Measurements from ENCODE around the gene ZNF8.

Gene ZNF8

DNA sequence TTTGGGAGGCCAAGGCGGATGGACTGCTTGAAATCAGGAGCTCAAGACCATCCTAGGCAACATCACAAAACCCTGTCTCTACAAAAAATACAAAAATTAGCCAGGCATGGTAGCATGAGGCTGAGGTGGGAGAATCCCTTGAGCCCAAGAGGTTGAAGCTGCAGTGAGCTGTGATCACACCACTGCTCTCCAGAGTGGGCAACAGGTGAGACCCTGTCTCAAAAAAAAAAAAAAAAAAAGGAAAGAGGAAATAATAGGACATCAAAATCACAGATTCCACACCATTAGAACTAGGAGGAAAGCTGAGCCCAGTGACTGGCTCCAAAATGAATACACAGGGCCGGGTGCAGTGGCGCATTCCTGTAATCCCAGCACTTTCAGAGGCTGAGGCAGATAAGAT is 3.2 kb upstream of the ZNF8 start:
- in situ Hi-C loops (cut with MboI; ENCODE audit: low pct_unique_long_range_greater_than_20kb, low sequenced_read_pairs, unreplicated experiment), result no loop called here
- no peak for DNase-seq (ENCODE audit: low spot score)
- TF ChIP-seq, protein P1, sequence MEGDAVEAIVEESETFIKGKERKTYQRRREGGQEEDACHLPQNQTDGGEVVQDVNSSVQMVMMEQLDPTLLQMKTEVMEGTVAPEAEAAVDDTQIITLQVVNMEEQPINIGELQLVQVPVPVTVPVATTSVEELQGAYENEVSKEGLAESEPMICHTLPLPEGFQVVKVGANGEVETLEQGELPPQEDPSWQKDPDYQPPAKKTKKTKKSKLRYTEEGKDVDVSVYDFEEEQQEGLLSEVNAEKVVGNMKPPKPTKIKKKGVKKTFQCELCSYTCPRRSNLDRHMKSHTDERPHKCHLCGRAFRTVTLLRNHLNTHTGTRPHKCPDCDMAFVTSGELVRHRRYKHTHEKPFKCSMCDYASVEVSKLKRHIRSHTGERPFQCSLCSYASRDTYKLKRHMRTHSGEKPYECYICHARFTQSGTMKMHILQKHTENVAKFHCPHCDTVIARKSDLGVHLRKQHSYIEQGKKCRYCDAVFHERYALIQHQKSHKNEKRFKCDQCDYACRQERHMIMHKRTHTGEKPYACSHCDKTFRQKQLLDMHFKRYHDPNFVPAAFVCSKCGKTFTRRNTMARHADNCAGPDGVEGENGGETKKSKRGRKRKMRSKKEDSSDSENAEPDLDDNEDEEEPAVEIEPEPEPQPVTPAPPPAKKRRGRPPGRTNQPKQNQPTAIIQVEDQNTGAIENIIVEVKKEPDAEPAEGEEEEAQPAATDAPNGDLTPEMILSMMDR (IDR thresholded peaks at IDR 0.05; ENCODE audit: extremely low read depth, insufficient read depth, missing control alignments), result no peak

DNA sequence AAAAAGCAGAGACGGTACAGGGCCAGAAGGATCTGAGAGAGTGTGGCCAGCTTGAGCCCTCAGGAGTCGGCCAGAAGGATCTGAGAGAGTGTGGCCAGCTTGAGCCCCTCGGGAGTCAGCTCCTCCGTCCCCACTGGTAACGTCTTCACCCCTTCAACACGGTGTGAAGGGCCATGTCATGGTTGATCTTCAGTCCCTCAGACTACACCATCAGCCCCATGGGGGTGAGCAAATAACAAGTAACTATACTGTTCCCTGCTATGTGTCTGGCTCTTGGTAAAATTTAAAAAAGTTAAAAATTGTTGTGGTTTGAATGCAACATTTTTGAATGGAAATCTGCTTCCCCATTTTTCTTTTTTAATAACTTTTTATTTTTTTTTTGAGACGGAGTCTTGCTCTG is 1.6 kb upstream of the ZNF8 start:
- TF ChIP-seq, protein P1 (IDR thresholded peaks at IDR 0.05; ENCODE audit: extremely low read depth, insufficient read depth, missing control alignments), result no peak
- DNase-seq (ENCODE audit: low spot score), result no peak
- in situ Hi-C loops (cut with MboI; ENCODE audit: low pct_unique_long_range_greater_than_20kb, low sequenced_read_pairs, unreplicated experiment), result no loop called here

GRCh38 chr19:58277748-58278540 is 811 bp upstream of the ZNF8 start:
- TF ChIP-seq, protein P1 (IDR thresholded peaks at IDR 0.05; ENCODE audit: extremely low read depth, insufficient read depth, missing control alignments), result no peak
- in situ Hi-C loops (cut with MboI; ENCODE audit: low pct_unique_long_range_greater_than_20kb, low sequenced_read_pairs, unreplicated experiment), result no loop called here
- DNase-seq (ENCODE audit: low spot score), result no peak

- TF ChIP-seq, protein P1 (IDR thresholded peaks at IDR 0.05; ENCODE audit: extremely low read depth, insufficient read depth, missing control alignments), result no peak
- in situ Hi-C loops (cut with MboI; ENCODE audit: low pct_unique_long_range_greater_than_20kb, low sequenced_read_pairs, unreplicated experiment), result no loop called here
- DNase-seq (ENCODE audit: low spot score), result peak; percentile 39
Measured at GRCh38 chr19:58279042-58279924, 528 bp downstream of the ZNF8 start.

- TF ChIP-seq, protein P1 (IDR thresholded peaks at IDR 0.05; ENCODE audit: extremely low read depth, insufficient read depth, missing control alignments), result no peak
- in situ Hi-C loops (cut with MboI; ENCODE audit: low pct_unique_long_range_greater_than_20kb, low sequenced_read_pairs, unreplicated experiment), result no loop called here
- no peak for DNase-seq (ENCODE audit: low spot score)
Measured at GRCh38 chr19:58279925-58280316, 1.2 kb downstream of the ZNF8 start.

GRCh38 chr19:58284199-58284598 is 5.4 kb downstream of the ZNF8 start:
- in situ Hi-C loops (cut with MboI; ENCODE audit: low pct_unique_long_range_greater_than_20kb, low sequenced_read_pairs, unreplicated experiment), result no loop called here
- TF ChIP-seq, protein P1 (IDR thresholded peaks at IDR 0.05; ENCODE audit: extremely low read depth, insufficient read depth, missing control alignments), result no peak
- DNase-seq (ENCODE audit: low spot score), result no peak
